ENCODE results near the gene PRKAG1. TPM values are rescaled to one million over a fixed set of nuclear protein-coding genes. Genes with fewer than 3 reads are reported as not detected.
A peak's percentile ranks its signal among the peaks of the same experiment; 100 is the strongest.

Gene PRKAG1
- total RNA-seq, 1 donor from 2014 or later = 68.5 TPM

- Histone ChIP-seq H3K36me3 (ENCODE audit: control insufficient read depth, insufficient read depth, low read length) (peaks cover 1% of the 10 kb centered on the region), H3K27me3 (ENCODE audit: control insufficient read depth, insufficient read depth, low read length) (no peaks in the 10 kb centered on the region), H3K4me3 (ENCODE audit: low read depth, low read length) (peak overlapping the region; percentile 83)
- TF ChIP-seq CTCF (IDR thresholded peaks at IDR 0.05; ENCODE audit: insufficient read depth, low read length, poor library complexity, severe bottlenecking) = no peak
- no peak for DNase-seq (ENCODE audit: low read depth)
Observed at GRCh38 chr12:49019120-49019430, 499 bp upstream of the PRKAG1 start.

- DNase-seq (ENCODE audit: low read depth) = no peak
- Histone ChIP-seq H3K27me3 (ENCODE audit: control insufficient read depth, insufficient read depth, low read length) (no peaks in the 10 kb centered on the region), H3K36me3 (ENCODE audit: control insufficient read depth, insufficient read depth, low read length) (peaks cover 1% of the 10 kb centered on the region), H3K4me3 (ENCODE audit: low read depth, low read length) (peak overlapping the region; percentile 83)
- TF ChIP-seq CTCF (IDR thresholded peaks at IDR 0.05; ENCODE audit: insufficient read depth, low read length, poor library complexity, severe bottlenecking) = no peak
Observed at GRCh38 chr12:49017891-49018260, 700 bp downstream of the PRKAG1 start.

- Histone ChIP-seq H3K27me3 (ENCODE audit: control insufficient read depth, insufficient read depth, low read length) (no peaks in the 10 kb centered on the region), H3K4me3 (ENCODE audit: low read depth, low read length) (no peak overlapping the region), H3K36me3 (ENCODE audit: control insufficient read depth, insufficient read depth, low read length) (no peaks in the 10 kb centered on the region)
- DNase-seq (ENCODE audit: low read depth) = no peak
- TF ChIP-seq CTCF (IDR thresholded peaks at IDR 0.05; ENCODE audit: insufficient read depth, low read length, poor library complexity, severe bottlenecking) = no peak
Observed at GRCh38 chr12:49015196-49015595, 3.4 kb downstream of the PRKAG1 start.

GRCh38 chr12:49014547-49014946, 4.0 kb downstream of the PRKAG1 start:
- TF ChIP-seq CTCF (IDR thresholded peaks at IDR 0.05; ENCODE audit: insufficient read depth, low read length, poor library complexity, severe bottlenecking) = peak; percentile 15
- Histone ChIP-seq H3K27me3 (ENCODE audit: control insufficient read depth, insufficient read depth, low read length) (no peaks in the 10 kb centered on the region), H3K4me3 (ENCODE audit: low read depth, low read length) (no peak overlapping the region), H3K36me3 (ENCODE audit: control insufficient read depth, insufficient read depth, low read length) (no peaks in the 10 kb centered on the region)
- no peak for DNase-seq (ENCODE audit: low read depth)

GRCh38 chr12:49013428-49013827, 5.1 kb downstream of the PRKAG1 start:
- H3K36me3 ChIP-seq (ENCODE audit: control insufficient read depth, insufficient read depth, low read length) = no peaks in the 10 kb centered on the region
- TF ChIP-seq CTCF (IDR thresholded peaks at IDR 0.05; ENCODE audit: insufficient read depth, low read length, poor library complexity, severe bottlenecking) = no peak

GRCh38 chr12:49012739-49013138, 5.8 kb downstream of the PRKAG1 start:
- no peak for DNase-seq (ENCODE audit: low read depth)
- no peaks in the 10 kb centered on the region for H3K36me3 ChIP-seq (ENCODE audit: control insufficient read depth, insufficient read depth, low read length)
- no peaks in the 10 kb centered on the region for H3K27me3 ChIP-seq (ENCODE audit: control insufficient read depth, insufficient read depth, low read length)
- TF ChIP-seq CTCF (IDR thresholded peaks at IDR 0.05; ENCODE audit: insufficient read depth, low read length, poor library complexity, severe bottlenecking) = no peak
- no peak overlapping the region for H3K4me3 ChIP-seq (ENCODE audit: low read depth, low read length)

More at GRCh38 chr12:49013428-49013827, 5.1 kb downstream of the PRKAG1 start:
- Histone ChIP-seq H3K27me3 (ENCODE audit: control insufficient read depth, insufficient read depth, low read length) (no peaks in the 10 kb centered on the region), H3K4me3 (ENCODE audit: low read depth, low read length) (no peak overlapping the region)
- no peak for DNase-seq (ENCODE audit: low read depth)
